IgD-negative memory B cell (primary cell): ENCODE results near the gene LSM3. TPM values are rescaled to one million over a fixed set of nuclear protein-coding genes. Genes with fewer than 3 reads are reported as not detected.

ENCODE experiments used
- H3K27ac Mint-ChIP-seq, 3 donors: one replicate each; pipeline ENCODE4 v1.8.0; 2020 to 2022; ENCODE audit warnings: mild to moderate bottlenecking in 3 of 3, mixed read lengths in 3 of 3, moderate library complexity in 1 of 3
- H3K27me3 Mint-ChIP-seq: one replicate; pipeline ENCODE4 v1.8.0; 2021; ENCODE audit warnings: mixed read lengths
- H3K36me3 Mint-ChIP-seq: one replicate; pipeline ENCODE4 v1.8.0; 2020; ENCODE audit warnings: mild to moderate bottlenecking, mixed read lengths
- H3K4me1 Mint-ChIP-seq, 3 donors: one replicate each; pipeline ENCODE4 v1.8.0; 2020 to 2022; ENCODE audit warnings: mixed read lengths in 3 of 3, mild to moderate bottlenecking in 1 of 3
- H3K4me3 Mint-ChIP-seq, 4 donors: one replicate each; pipeline ENCODE4 v1.8.0; 2020 to 2022; ENCODE audit warnings: mild to moderate bottlenecking in 4 of 4, mixed read lengths in 4 of 4, moderate library complexity in 3 of 4
- H3K9me3 Mint-ChIP-seq, 3 donors: one replicate each; pipeline ENCODE4 v1.8.0; 2020 to 2021; ENCODE audit warnings: mixed read lengths in 3 of 3, mild to moderate bottlenecking in 1 of 3
- polyA plus RNA-seq: library from polyadenylated mRNA; unstranded; fragments of 300-500 nt; fragmentation: Illumina TruSeq; gene quantifications from one replicate; pipeline ENCODE4 v1.2.3, GENCODE V29; 2021

LSM3 gene
- 25.3 TPM for polyA plus RNA-seq

DNA sequence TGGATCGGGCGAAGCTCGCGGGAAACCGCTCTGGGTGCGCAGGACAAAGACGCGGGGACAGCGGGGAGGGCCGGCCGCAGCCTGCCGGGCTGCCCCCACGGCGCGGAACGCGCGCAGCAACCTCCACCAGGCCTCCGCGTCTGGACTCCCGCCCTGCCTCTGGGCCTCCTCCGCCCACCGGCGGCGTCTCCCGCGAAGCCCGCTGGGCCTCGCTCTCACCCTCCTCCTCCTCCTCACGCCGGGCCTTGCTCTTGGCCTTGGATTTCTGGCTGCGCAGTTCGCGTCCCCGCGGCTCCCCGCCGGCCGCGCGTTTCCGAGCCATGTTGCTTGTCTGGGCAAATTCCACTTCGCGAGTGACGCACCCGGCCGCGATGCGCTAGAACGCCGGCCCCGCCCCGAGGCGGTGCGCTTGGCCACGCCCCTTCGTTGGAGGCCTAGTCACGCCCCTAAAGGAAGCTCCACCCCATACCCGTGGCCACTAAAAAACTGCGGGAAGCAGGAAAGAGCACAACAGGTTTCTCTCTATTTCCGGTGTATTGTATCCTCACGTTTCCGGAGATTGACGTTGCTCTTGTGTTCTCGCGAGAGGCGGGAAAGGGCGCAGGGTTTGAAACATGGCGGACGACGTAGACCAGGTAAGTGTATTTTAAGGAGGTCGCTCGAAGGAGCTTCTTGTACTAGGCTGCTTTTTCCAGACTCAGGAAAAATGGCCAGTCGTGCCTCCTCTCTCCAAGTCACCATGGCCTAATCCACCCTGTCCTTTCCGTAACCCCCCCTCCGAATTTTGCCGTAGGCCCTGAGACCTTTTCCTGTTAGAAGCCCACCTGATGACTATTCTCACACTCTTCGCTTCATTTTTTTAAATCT, at the start of gene LSM3, which contains the start of gene XPC:
Gene LSM3 (plus strand): TSS at position 571 of the 867 bp plus-strand sequence. CDS start 44 bp downstream, at position 615.
Gene XPC (minus strand): TSS at position 355 of the 867 bp plus-strand sequence. CDS start 33 bp downstream, at position 322.
- Mint-ChIP-seq H3K36me3 (no peaks in the 10 kb centered on the region), H3K27ac (peak within 1 kb of the TSS; percentile 88 to 100 (median 99)), H3K9me3 (no peaks in the 10 kb centered on the region), H3K4me3 (peak within 1 kb of the TSS; percentile 85 to 99 (median 98)), H3K4me1 (peaks cover 40 to 55% (median 52%) of the 10 kb centered on the region in 3 donors), H3K27me3 (no peaks in the 10 kb centered on the region)

- H3K36me3 Mint-ChIP-seq: peaks cover 2% of the 10 kb centered on the region
Measured at GRCh38 chr3:14129296-14129695, 49.3 kb upstream of the LSM3 start.

DNA sequence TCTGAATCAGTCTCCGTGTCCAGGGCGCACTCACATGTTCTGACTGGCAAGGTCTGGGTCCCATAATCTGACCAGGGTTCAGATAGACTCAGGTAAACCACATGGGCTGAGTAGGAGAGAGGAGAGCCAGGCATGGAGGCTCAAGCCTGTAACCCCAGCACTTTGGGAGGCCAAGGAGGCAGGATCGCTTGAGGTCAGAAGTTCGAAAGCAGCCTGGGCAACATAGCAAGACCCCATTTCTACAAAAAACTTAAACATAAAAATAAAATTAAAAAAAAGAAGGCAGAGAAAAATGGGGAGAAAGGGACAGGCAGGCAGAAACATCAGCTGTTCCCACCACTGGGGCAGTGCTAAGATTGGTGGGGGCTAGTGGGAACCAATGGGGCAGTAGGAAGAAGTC, 48.4 kb upstream of the LSM3 start:
- H3K27ac Mint-ChIP-seq: no peak overlapping the region
- no peak overlapping the region for H3K4me3 Mint-ChIP-seq
- H3K4me1 Mint-ChIP-seq: peaks cover 6 to 19% (median 13%) of the 10 kb centered on the region in 3 donors
- no peaks in the 10 kb centered on the region for H3K27me3 Mint-ChIP-seq
- H3K9me3 Mint-ChIP-seq: no peaks in the 10 kb centered on the region
- H3K36me3 Mint-ChIP-seq: peaks cover 2% of the 10 kb centered on the region

More at GRCh38 chr3:14129296-14129695, 49.3 kb upstream of the LSM3 start:
- no peaks in the 10 kb centered on the region for H3K9me3 Mint-ChIP-seq
- no peak overlapping the region for H3K27ac Mint-ChIP-seq
- no peak overlapping the region for H3K4me3 Mint-ChIP-seq
- no peaks in the 10 kb centered on the region for H3K27me3 Mint-ChIP-seq
- peaks cover 6 to 19% (median 13%) of the 10 kb centered on the region in 3 donors for H3K4me1 Mint-ChIP-seq

GRCh38 chr3:14130707-14131106, 47.9 kb upstream of the LSM3 start:
- Mint-ChIP-seq H3K27me3 (no peaks in the 10 kb centered on the region), H3K9me3 (no peaks in the 10 kb centered on the region), H3K27ac (no peak overlapping the region), H3K4me1 (peaks cover 4 to 19% (median 13%) of the 10 kb centered on the region in 3 donors), H3K36me3 (peaks cover 2% of the 10 kb centered on the region), H3K4me3 (peak overlapping the region in 1 of 4 donors; percentile 43)

GRCh38 chr3:14131134-14131533, 47.5 kb upstream of the LSM3 start:
- Mint-ChIP-seq H3K4me1 (peaks cover 0 to 14% (median 10%) of the 10 kb centered on the region in 3 donors), H3K27ac (no peak overlapping the region), H3K4me3 (peak overlapping the region in 1 of 4 donors; percentile 43), H3K27me3 (no peaks in the 10 kb centered on the region), H3K36me3 (peaks cover 2% of the 10 kb centered on the region), H3K9me3 (no peaks in the 10 kb centered on the region)

DNA sequence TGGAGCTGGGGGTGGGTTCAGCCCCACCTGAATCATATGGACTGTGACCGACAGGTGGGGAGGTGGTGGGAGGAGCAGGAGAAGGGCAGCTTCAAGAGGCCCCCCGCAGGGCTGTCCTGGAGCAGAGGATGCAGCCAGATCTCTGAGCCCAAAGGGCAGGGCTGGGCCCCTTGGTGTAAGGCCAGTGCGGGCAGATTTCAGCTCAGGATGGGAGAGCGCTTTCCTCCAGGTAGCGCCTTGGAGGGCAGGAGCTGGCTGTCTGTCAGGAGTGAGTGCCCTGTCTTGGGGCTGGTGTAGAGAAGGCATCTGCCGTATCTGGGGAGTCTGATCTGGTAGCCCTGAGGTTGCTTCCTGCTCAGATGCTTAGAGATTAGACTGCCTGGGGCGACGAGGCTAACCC, 46.5 kb upstream of the LSM3 start:
- Mint-ChIP-seq H3K4me3 (peak overlapping the region in 1 of 4 donors; percentile 43), H3K36me3 (peaks cover 2% of the 10 kb centered on the region), H3K4me1 (peaks cover 0 to 7% (median 5%) of the 10 kb centered on the region in 3 donors), H3K27ac (no peak overlapping the region), H3K27me3 (no peaks in the 10 kb centered on the region), H3K9me3 (no peaks in the 10 kb centered on the region)

GRCh38 chr3:14132689-14133088, 45.9 kb upstream of the LSM3 start:
- Mint-ChIP-seq H3K36me3 (peaks cover 2% of the 10 kb centered on the region), H3K4me1 (peaks cover 0 to 5% (median 3%) of the 10 kb centered on the region in 3 donors), H3K9me3 (no peaks in the 10 kb centered on the region), H3K4me3 (no peak overlapping the region), H3K27me3 (no peaks in the 10 kb centered on the region), H3K27ac (peak overlapping the region in 1 of 3 donors; percentile 35)

DNA sequence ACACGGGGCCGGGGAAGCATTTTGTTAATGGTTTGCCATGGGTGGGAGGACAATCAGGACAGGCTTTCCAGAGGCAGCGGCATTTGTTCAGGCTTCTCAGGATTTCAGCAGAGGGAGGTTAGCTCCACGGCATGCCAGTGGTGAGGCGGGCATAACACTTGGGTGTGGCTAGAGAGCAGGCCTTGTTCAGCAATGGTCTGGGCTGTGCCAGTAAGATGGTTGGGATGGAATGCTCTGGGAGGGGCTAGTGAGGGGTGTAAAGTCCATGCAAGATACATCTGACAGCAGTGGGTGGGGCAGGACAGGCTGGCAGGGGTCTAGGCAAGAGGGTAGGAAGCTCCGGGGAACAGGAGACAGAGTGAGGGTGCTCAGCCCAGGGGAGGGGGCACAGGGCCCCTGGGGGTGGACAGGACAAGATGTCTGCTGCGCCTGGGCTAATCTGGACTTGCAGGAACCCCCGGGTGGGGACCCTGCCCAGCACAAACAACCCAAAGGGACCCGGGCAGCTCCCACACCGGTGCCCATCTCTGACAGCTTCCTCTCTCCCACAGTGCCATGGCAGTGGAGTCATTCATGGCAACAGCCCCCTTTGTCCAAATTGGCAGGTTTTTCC, 45.3 kb upstream of the LSM3 start:
- Mint-ChIP-seq H3K4me1 (peaks cover 0 to 4% (median under 1%) of the 10 kb centered on the region in 3 donors), H3K4me3 (no peak overlapping the region), H3K36me3 (peaks cover 2% of the 10 kb centered on the region), H3K27me3 (no peaks in the 10 kb centered on the region), H3K27ac (peak overlapping the region in 1 of 3 donors; percentile 35), H3K9me3 (no peaks in the 10 kb centered on the region)

- Mint-ChIP-seq H3K9me3 (no peaks in the 10 kb centered on the region), H3K36me3 (peaks cover 4% of the 10 kb centered on the region), H3K27ac (peak overlapping the region in 1 of 3 donors; percentile 35), H3K4me3 (no peak overlapping the region), H3K27me3 (no peaks in the 10 kb centered on the region), H3K4me1 (peaks cover 0 to 3% (median 0%) of the 10 kb centered on the region in 3 donors)
Measured at GRCh38 chr3:14133876-14134275, 44.7 kb upstream of the LSM3 start.

DNA sequence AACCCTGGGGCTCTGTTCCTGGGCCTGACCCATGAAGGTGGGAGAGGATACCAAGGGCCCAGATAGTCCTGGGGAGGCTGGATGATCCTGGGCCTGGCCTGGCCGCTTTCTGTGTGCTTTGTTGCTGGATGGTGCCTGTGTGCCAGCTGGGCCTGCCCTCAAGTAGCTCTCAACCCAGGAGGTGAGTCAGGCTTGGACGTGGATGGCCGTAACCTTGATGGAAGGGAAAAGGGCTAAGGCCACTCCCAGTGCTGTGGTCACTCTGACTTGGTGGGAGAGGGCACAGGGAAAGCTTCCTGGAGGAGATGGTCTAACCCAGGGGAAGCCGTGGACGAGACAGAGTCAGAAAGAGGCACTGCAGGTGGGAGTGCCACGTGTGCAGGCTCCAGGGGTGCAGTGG, 44.3 kb upstream of the LSM3 start:
- peaks cover 0 to 3% (median 0%) of the 10 kb centered on the region in 3 donors for H3K4me1 Mint-ChIP-seq
- peak overlapping the region in 1 of 3 donors; percentile 78 for H3K27ac Mint-ChIP-seq
- no peaks in the 10 kb centered on the region for H3K27me3 Mint-ChIP-seq
- peaks cover 4% of the 10 kb centered on the region for H3K36me3 Mint-ChIP-seq
- H3K9me3 Mint-ChIP-seq: no peaks in the 10 kb centered on the region
- no peak overlapping the region for H3K4me3 Mint-ChIP-seq

- Mint-ChIP-seq H3K4me3 (no peak overlapping the region), H3K27ac (no peak overlapping the region), H3K4me1 (peaks cover 0 to 1% (median 0%) of the 10 kb centered on the region in 3 donors), H3K27me3 (no peaks in the 10 kb centered on the region), H3K9me3 (no peaks in the 10 kb centered on the region), H3K36me3 (peaks cover 4% of the 10 kb centered on the region)
Measured at GRCh38 chr3:14135581-14135980, 43.0 kb upstream of the LSM3 start.

DNA sequence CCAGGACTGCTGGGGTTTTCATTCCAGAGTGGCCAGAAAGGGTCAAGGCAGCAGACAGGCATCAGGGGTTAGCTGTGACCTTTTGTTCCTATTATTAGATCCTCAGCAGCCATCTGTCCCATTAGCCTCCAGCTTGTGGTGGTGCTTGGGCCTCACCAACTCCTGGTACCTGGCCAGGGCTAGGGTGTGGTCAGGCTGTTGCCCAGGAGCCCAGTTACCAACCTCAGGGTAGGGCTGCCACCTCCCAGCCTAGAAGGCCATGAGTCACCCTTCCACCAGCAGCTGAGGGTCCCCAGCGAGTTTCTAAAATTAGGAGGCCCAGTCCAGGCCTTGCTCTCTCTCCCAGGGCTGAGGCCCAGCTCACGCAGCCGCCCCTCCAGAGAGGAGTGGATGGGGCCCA, 41.6 kb upstream of the LSM3 start:
- Mint-ChIP-seq H3K4me3 (no peak overlapping the region), H3K27ac (peak overlapping the region in 1 of 3 donors; percentile 63), H3K9me3 (no peaks in the 10 kb centered on the region), H3K27me3 (no peaks in the 10 kb centered on the region), H3K36me3 (peaks cover 8% of the 10 kb centered on the region), H3K4me1 (peaks cover 0 to 1% (median 0%) of the 10 kb centered on the region in 3 donors)

DNA sequence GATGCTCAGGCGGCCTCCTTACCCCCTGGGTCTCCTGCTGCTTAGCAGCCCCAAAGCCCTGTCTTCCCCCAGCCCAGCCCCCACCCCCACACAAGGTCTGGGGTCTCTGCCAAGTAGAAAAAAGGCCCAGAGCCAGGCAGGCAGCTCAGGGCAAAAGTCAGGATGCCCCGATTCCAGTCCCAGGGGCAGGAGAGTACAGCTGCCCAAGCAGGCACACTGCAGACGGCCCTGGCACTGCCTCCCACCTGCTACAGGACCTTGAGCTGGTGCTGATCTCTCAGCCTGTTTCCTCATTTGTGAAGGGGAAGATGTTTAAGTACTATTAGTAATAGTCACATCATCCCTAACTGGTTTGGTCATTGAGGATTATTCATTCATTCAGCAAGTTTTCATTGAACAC, 41.2 kb upstream of the LSM3 start:
- peaks cover 8% of the 10 kb centered on the region for H3K36me3 Mint-ChIP-seq
- peak overlapping the region in 2 of 3 donors; percentile 39 to 65 for H3K27ac Mint-ChIP-seq
- no peaks in the 10 kb centered on the region for H3K27me3 Mint-ChIP-seq
- H3K4me1 Mint-ChIP-seq: peaks cover 0 to 1% (median 0%) of the 10 kb centered on the region in 3 donors
- no peaks in the 10 kb centered on the region for H3K9me3 Mint-ChIP-seq
- no peak overlapping the region for H3K4me3 Mint-ChIP-seq

DNA sequence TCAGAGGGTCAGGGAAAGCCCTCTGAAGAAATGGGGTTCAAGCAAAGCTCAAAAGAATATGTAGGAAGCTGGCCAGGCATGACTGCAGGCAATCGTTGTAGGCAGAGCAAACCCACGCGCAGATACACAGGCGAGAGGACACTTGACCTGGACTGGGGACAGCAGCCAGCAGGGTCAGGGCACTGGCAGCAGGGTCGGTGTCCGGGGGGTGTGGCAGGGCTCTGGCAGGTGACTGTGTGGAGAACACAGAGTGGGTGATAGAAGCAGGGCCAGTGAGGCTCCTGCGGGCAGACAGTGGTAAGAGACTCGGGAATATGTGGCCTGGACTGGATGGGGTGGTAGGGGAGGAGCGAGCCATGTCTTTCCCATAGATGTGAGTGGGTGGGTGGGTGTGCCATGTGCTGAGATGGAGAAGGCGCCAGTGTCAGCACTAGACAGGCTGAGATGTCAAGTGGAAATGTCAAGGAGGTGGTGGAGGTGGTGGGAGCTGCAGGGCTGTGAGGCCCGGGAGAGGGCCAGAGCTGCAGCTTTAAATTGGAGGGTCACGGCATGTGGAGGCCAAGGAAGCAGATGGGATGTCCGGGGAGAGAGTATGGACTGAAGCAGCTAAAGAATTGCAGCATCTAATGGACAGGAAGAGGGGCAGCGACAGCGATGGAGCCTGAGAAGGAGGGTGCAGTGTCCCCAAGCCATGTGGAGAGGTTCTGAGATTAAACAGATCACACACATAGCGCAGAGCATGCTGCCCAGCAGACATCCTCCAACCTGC, 40.3 kb upstream of the LSM3 start:
- no peaks in the 10 kb centered on the region for H3K9me3 Mint-ChIP-seq
- H3K36me3 Mint-ChIP-seq: peaks cover 8% of the 10 kb centered on the region
- peak overlapping the region; percentile 65 to 82 (median 76) for H3K27ac Mint-ChIP-seq
- peaks cover 0 to 1% (median 0%) of the 10 kb centered on the region in 3 donors for H3K4me1 Mint-ChIP-seq
- no peaks in the 10 kb centered on the region for H3K27me3 Mint-ChIP-seq
- no peak overlapping the region for H3K4me3 Mint-ChIP-seq
